HEK293 (cell line): ENCODE data around the gene RASL12.

ENCODE experiments used
- PATZ1 ChIP-seq: fragments of 450-650 bp; formaldehyde crosslinking; IDR thresholded peaks from 2 replicates; pipeline ENCODE4 v1.5.1; 2016; ENCODE audit warnings: missing biosample characterization, missing genetic modification characterization
- ZNF10 ChIP-seq: fragments of 450-650 bp; formaldehyde crosslinking; IDR thresholded peaks from 2 replicates; pipeline ENCODE4 v1.5.1; 2017; ENCODE audit warnings: missing biosample characterization, missing genetic modification characterization
- ZNF423 ChIP-seq: fragments of 450-650 bp; formaldehyde crosslinking; IDR thresholded peaks from 2 replicates; pipeline ENCODE4 v1.5.1; 2016; ENCODE audit warnings: missing biosample characterization, missing genetic modification characterization

- no peak for TF ChIP-seq ZNF10 (tag by site-specific recombination)
- TF ChIP-seq PATZ1 = no peak
- no peak for TF ChIP-seq ZNF423 (tag by site-specific recombination)
These were observed 27.4 kb upstream of the RASL12 start for GRCh38 chr15:65095011-65095746.
